IPS-11a (cell line): ENCODE measurements around the gene NUDT3.
"Not testable (repeated sequence)": the region's sequence is repeated elsewhere in the genome, so short reads cannot be mapped to it uniquely, and the experiment has no call there.

Source experiments
- H3K4me3 ChIP-seq: one replicate; pipeline ENCODE4 v1.5.1; 2013; ENCODE audit warnings: low read depth, low read length, control low read depth

Gene NUDT3

GRCh38 chr6:34371865-34372264, 20.6 kb downstream of the NUDT3 start:
- H3K4me3 ChIP-seq = not testable (repeated sequence)

- H3K4me3 ChIP-seq = no peak overlapping the region
These were observed 22.1 kb downstream of the NUDT3 start for GRCh38 chr6:34370361-34370760.

- no peak overlapping the region for H3K4me3 ChIP-seq
These were observed 23.1 kb downstream of the NUDT3 start for GRCh38 chr6:34369385-34369784.

- H3K4me3 ChIP-seq = no peak overlapping the region
These were observed 25.9 kb downstream of the NUDT3 start for GRCh38 chr6:34366639-34366921.

GRCh38 chr6:34365781-34366638, 26.5 kb downstream of the NUDT3 start:
- H3K4me3 ChIP-seq = not testable (repeated sequence)

GRCh38 chr6:34363681-34364075, 28.8 kb downstream of the NUDT3 start:
- H3K4me3 ChIP-seq = not testable (repeated sequence)

GRCh38 chr6:34362909-34363680, 29.4 kb downstream of the NUDT3 start:
- no peak overlapping the region for H3K4me3 ChIP-seq

DNA sequence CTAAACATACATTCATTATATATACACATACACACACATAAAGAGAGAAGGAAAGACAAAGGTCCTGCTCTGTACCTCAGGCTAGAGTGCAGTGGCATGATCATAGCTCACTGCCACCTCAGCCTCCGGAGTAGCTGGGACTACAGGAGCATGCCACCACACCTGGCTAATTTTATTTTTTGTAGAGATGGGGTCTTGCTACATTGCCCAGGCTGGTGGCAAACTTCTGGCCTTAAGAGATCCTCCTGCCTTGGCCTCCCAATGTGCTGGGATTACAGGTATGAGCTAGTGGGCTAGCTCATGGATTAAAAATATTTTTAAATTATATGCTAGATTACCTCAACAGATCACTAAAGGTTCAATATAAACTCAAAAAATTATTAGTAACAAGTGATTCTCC, 30.3 kb downstream of the NUDT3 start:
- H3K4me3 ChIP-seq = no peak overlapping the region

- no peak overlapping the region for H3K4me3 ChIP-seq
These were observed 31.9 kb downstream of the NUDT3 start for GRCh38 chr6:34360556-34360955.

DNA sequence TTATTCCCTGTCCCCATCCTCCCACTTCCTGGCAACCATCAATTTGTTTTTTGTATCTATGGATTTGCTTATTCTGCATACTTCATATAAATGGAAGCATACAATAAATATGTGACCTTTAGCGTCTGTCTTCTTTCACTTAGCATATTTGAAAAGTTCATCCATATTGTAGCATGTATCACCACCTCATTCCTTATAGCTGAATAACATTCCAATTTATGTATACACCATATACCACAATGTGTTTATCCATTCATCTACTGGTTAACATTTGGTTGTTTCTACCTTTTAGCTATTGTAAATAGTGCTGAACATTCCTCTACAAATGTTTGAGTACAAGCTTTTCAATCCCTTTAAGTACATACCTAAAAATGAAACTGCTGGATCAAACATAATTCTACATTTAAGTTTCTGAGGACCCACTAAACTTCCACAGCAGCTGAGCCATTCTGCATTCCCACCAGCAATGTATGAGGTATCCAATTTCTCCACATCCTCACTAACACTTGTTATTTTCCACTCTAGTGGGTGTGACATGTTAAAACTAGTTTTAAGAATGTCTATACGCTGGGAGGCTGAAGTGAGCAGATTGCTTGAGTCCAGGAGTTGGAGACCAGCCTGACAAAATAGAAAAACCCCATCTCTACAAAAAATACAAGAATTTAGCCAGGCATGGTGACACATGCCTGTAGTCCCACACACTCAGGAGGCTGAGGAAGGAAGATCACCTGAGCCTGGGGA, 32.9 kb downstream of the NUDT3 start:
- H3K4me3 ChIP-seq = no peak overlapping the region

- no peak overlapping the region for H3K4me3 ChIP-seq
These were observed 34.0 kb downstream of the NUDT3 start for GRCh38 chr6:34358389-34358905.

DNA sequence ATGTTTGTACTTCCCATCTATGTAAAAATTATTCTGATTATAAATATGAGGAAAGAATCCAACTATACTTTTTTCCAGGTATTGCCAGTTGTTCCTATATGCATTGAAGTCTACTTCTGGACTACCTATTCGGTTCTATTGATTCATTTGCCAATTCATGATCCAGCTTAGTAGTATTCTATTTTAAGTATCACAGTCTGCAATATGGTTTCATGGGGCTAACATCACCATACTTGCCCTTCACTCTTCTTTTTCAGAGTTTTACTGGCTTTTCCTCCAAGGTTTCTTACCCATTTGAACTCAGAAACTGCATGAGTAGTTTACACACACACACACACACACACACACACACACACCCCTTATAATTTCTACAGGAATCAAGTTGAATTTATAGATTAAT, 34.5 kb downstream of the NUDT3 start:
- no peak overlapping the region for H3K4me3 ChIP-seq

- no peak overlapping the region for H3K4me3 ChIP-seq
These were observed 36.6 kb downstream of the NUDT3 start for GRCh38 chr6:34355889-34356288.

DNA sequence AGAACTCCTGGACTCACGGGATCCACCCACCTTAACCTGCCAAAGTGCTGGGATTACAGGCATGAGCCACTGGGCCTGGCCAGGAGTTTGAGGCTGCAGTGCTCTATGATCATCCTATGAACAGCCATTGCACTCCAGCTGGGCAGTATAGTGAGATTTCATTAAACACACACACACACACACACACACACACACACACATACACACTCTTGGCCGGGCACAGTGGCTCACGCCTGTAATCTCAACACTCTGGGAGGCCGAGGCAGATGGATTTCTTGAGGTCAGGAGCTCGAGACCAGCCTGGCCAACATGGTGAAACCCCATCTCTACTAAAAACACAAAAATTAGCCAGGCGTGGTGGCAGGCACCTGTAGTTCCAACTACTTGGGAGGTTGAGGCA, 38.2 kb downstream of the NUDT3 start:
- H3K4me3 ChIP-seq = not testable (repeated sequence)

- H3K4me3 ChIP-seq = not testable (repeated sequence)
These were observed 38.9 kb downstream of the NUDT3 start for GRCh38 chr6:34353530-34353929.

DNA sequence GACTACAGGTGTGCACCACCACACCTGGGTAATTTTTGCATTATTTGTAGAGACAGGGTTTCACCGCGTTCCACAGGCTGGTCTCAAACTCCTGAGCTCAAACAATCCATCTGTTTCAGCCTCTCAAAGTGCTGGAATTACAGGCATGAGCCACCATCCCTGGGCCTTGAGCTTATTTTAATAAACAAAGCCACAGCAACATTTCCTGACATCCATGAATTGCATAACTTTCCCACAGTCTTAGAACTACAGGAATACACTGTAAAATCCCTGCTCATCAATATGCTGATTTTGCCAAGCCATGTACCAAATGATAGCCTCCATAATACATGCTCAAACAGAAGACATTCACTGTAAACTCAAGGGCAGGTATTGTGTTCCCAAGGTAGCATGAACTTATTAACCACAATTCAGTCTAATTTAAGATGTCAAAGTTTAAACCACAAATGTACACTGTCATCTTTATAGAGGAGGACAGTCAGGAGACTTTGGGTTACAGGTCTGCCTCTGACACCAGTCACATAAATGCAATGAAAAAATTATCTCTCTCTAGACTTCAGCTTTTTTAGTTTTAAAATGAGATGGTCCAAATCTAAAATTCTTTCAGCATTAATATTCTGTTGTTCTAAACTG, 40.0 kb downstream of the NUDT3 start:
- no peak overlapping the region for H3K4me3 ChIP-seq

- H3K4me3 ChIP-seq = no peak overlapping the region
These were observed 41.6 kb downstream of the NUDT3 start for GRCh38 chr6:34350934-34351217.

GRCh38 chr6:34350137-34350933, 42.1 kb downstream of the NUDT3 start:
- no peak overlapping the region for H3K4me3 ChIP-seq

DNA sequence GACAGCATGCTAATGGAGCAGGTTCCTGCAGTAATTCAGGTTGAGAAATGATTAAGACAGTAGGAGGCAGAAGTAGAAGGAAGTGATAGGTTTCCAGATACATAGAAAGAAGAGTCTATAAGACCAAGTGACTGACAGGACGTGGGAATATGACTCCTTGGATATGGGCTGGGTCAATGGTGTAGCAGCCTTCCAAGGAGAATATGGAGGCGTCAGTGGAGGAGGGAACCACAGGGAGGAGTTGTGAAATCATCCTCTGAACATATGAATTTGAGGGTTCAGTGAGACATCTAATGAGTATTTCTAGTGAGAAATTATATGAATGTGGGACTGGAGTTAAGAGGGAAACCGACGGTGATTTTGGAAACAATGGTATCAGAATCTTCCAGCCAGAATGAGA, 43.3 kb downstream of the NUDT3 start:
- no peak overlapping the region for H3K4me3 ChIP-seq

DNA sequence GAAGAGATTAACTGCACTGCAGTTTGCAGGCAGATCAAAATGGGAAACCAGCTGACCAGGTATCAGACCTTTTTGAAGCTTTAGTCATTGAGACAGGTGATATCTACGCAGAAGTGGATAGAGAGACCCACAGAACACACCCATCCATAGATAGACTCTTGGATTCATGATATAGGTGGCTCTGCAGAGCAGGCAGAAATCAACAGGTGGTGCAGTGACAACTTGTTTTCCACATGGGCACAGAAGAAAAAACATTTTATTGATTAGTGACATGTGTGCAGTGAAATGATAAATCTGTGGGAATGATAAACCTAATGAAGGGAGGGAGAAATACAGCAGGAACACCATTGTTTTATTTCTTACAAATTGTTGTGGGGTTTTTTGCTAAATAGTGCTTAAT, 45.2 kb downstream of the NUDT3 start:
- no peak overlapping the region for H3K4me3 ChIP-seq
